Measurements from ENCODE around the gene IFIT5.
"Not testable (repeated sequence)": the region's sequence is repeated elsewhere in the genome, so short reads cannot be mapped to it uniquely, and the experiment has no call there.

The IFIT5 gene

GRCh38 chr10:89395141-89395540 lies 19.2 kb upstream of the IFIT5 start:
- no peak for DNase-seq

GRCh38 chr10:89398003-89398749 lies 16.2 kb upstream of the IFIT5 start:
- no peak for DNase-seq

GRCh38 chr10:89399956-89400355 lies 14.4 kb upstream of the IFIT5 start:
- no peak for DNase-seq

- DNase-seq = no peak
These were observed 11.3 kb upstream of the IFIT5 start for GRCh38 chr10:89403043-89403442.

- no peak for DNase-seq
These were observed 10.0 kb upstream of the IFIT5 start for GRCh38 chr10:89404104-89405047.

GRCh38 chr10:89406178-89406577 lies 8.2 kb upstream of the IFIT5 start:
- not testable (repeated sequence) for DNase-seq

GRCh38 chr10:89407792-89408191 lies 6.6 kb upstream of the IFIT5 start:
- DNase-seq = not testable (repeated sequence)

- not testable (repeated sequence) for DNase-seq
These were observed 5.1 kb upstream of the IFIT5 start for GRCh38 chr10:89409282-89409681.

- DNase-seq = not testable (repeated sequence)
These were observed 3.8 kb upstream of the IFIT5 start for GRCh38 chr10:89410551-89410950.

- not testable (repeated sequence) for DNase-seq
These were observed 3.2 kb upstream of the IFIT5 start for GRCh38 chr10:89411135-89411534.

GRCh38 chr10:89412276-89412675 lies 2.1 kb upstream of the IFIT5 start:
- not testable (repeated sequence) for DNase-seq

GRCh38 chr10:89413398-89413912 lies 913 bp upstream of the IFIT5 start:
- DNase-seq = no peak

GRCh38 chr10:89414879-89415821 lies 782 bp downstream of the IFIT5 start:
- no peak for DNase-seq

GRCh38 chr10:89416465-89416864 lies 2.1 kb downstream of the IFIT5 start:
- DNase-seq = no peak

- DNase-seq = no peak
These were observed 5.2 kb downstream of the IFIT5 start for GRCh38 chr10:89419548-89419947.

GRCh38 chr10:89421018-89421476 lies 6.7 kb downstream of the IFIT5 start:
- no peak for DNase-seq

GRCh38 chr10:89425000-89425399 lies 10.6 kb downstream of the IFIT5 start:
- DNase-seq = no peak

- DNase-seq = no peak
These were observed 12.0 kb downstream of the IFIT5 start for GRCh38 chr10:89426230-89426868.

- no peak for DNase-seq
These were observed 13.3 kb downstream of the IFIT5 start for GRCh38 chr10:89427629-89428028.

- no peak for DNase-seq
These were observed 14.5 kb downstream of the IFIT5 start for GRCh38 chr10:89428877-89429276.

- no peak for DNase-seq
These were observed 17.6 kb downstream of the IFIT5 start for GRCh38 chr10:89431977-89432376.

- DNase-seq = no peak
These were observed 24.2 kb downstream of the IFIT5 start for GRCh38 chr10:89438525-89438924.
